Measurements from ENCODE around the gene NR6A1.
A peak's percentile ranks its signal among the peaks of the same experiment; 100 is the strongest.
"Not testable (repeated sequence)": the region's sequence is repeated elsewhere in the genome, so short reads cannot be mapped to it uniquely, and the experiment has no call there.

NR6A1 gene

DNA sequence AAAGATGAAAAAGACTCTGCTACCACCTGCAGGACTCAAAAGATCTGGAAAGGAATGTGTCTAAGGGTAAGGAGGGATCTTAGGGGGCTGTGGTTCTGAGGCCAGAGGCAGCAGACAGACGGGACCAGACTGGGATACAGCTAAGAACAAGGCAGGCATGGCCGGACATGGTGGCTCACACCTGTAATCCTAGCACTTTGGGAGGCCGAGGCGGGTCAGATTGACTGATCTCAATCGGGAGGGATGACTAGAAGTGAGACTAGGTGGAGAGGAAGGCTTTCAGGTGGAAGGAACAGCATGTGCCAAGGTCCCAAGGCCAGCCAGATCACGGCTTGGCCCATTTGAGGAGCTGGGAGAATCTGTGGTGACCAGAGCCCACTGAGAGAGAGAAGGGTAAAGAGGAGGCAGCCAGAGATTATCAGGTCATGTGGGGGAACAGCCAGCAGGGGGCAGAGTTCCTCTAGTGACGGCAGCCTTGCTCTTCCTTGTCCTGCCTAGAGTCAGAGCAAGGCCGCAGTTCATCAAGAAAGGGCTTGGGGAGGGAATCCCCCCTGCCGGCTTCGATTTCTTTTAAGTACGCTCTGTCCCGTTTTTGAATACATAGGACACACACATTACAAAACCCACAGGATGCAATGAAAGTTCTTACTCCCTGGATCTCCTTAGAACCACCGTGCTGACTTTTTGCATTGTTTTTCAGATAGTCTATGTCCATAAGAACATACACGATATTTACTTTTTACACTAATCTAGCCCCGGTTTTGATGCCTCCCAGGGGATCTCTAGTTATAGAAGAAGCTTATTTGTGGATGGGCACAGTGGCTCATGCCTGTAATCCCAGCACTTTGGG is 3.2 kb upstream of the NR6A1 start:
- H3K9me3 ChIP-seq (ENCODE audit: low read depth, low read length) = no peaks in the 10 kb centered on the region
- TF ChIP-seq EZH2 (IDR thresholded peaks at IDR 0.05) (no peak), POLR2AphosphoS5 (IDR thresholded peaks at IDR 0.05; ENCODE audit: borderline replicate concordance, low read depth, low read length) (no peak), FOXP2 (optimal IDR thresholded peaks at IDR 0.05; ENCODE audit: control extremely low read depth, extremely low read length, insufficient read depth) (no peak)
- H3K27ac ChIP-seq = no peak overlapping the region
- H3K36me3 ChIP-seq (ENCODE audit: insufficient read depth, low read length) = no peaks in the 10 kb centered on the region
- no peak for DNase-seq (ENCODE audit: low read depth, low spot score)
- no peak overlapping the region for H3K4me3 ChIP-seq
- peak overlapping the region; percentile 35 for H3K9ac ChIP-seq (ENCODE audit: insufficient read length)

DNA sequence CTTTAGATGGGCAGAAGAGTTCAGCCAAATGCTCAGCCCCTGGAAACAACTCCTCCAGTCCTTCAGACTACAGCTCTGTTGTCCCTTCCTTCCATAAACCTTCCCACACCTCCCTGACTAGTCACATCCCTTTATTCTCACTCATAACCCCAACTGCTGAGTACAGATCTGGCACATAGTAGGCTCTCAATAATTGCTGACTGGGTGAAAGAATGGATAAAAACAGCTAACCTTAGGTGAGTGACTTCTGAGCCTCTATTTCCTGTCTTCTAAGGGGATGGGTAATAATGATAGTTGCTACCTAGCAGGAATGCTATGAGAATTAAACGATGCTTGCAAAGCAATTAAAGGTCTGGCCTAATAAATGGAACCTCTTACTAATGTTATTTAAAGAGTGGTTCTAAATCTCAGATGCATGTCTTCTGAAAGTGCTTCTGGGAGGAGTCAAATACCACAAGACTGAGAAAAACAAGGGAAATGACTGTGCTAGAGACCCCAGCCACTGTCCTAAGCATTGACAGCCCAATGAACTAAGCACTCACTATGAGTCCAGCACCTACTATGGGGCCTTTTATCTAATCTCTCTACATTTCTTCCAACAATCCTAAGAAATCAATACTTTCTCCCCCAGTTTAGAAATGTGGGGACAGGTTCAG is 2.5 kb upstream of the NR6A1 start:
- Histone ChIP-seq H3K36me3 (ENCODE audit: insufficient read depth, low read length) (no peaks in the 10 kb centered on the region), H3K9me3 (ENCODE audit: low read depth, low read length) (no peaks in the 10 kb centered on the region), H3K27ac (no peak overlapping the region), H3K9ac (ENCODE audit: insufficient read length) (no peak overlapping the region), H3K4me3 (no peak overlapping the region)
- DNase-seq (ENCODE audit: low read depth, low spot score) = no peak
- TF ChIP-seq POLR2AphosphoS5 (IDR thresholded peaks at IDR 0.05; ENCODE audit: borderline replicate concordance, low read depth, low read length) = no peak

DNA sequence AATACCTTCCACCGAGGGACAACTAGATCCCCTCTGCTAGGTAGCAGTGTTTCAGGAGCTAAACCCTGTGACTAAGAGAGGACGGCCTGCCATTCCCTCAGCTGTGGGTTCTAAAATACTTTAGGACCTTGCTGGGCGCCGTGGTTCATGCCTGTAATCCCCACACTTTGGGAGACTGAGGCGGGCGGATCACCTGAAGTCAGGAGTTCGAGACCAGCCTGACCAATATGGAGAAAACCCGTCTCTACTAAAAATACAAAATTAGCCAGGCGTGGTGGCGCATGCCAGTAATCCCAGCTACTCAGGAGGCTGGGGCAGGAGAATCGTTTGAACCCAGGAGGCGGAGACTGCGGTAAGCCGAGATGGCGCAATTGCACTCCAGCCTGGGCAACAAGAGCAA is 1.8 kb upstream of the NR6A1 start:
- not testable (repeated sequence) for H3K9ac ChIP-seq (ENCODE audit: insufficient read length); H3K4me3 ChIP-seq; DNase-seq (ENCODE audit: low read depth, low spot score)

DNA sequence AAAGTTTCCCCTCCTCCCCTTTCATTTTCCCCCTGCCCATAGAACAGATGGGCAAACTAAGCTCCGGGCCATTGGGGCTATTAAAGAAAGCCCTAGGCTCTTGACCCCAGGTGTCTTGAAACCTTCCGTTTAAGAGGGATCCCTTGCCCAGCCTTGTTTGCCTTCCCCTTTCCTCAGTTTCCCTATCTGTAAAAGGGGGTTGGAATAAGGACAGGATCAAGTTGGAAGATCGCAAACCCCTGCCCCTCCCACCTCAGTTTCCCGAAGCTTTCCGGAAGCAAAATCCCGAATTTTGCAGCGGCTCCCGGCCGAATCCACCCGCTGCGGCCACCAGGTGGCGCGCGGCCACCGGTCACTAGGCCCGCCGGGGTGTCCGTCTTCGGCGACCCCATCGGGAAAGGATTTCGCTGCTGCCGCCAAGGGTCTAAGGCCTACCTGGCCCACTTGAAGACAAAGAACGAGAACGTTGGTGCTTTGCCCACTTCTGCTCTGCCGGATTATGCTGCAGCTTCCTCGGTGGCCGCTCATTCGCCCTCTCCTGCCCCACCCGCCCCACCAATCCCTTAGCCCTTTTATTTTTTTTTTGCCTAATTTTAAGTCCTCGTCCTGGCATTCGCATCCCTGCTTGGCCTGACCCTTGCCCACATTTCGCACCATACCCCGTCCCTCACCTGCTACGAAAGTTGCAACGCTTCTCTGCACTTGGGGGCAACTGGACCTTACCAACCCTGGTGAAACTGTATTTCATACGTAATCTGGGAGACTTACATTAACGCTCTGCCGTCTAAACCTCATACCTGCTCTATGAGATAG is 962 bp upstream of the NR6A1 start:
- Histone ChIP-seq H3K36me3 (ENCODE audit: insufficient read depth, low read length) (no peaks in the 10 kb centered on the region), H3K27ac (no peak overlapping the region), H3K9me3 (ENCODE audit: low read depth, low read length) (no peaks in the 10 kb centered on the region), H3K4me3 (peak overlapping the region; percentile 87), H3K9ac (ENCODE audit: insufficient read length) (peak overlapping the region; percentile 80)
- TF ChIP-seq POLR2AphosphoS5 (IDR thresholded peaks at IDR 0.05; ENCODE audit: borderline replicate concordance, low read depth, low read length) (no peak), FOXP2 (optimal IDR thresholded peaks at IDR 0.05; ENCODE audit: control extremely low read depth, extremely low read length, insufficient read depth) (no peak)
- no peak for DNase-seq (ENCODE audit: low read depth, low spot score)

More for the DNA sequence above, 1.8 kb upstream of the NR6A1 start:
- not testable (repeated sequence) for H3K36me3 ChIP-seq (ENCODE audit: insufficient read depth, low read length); H3K27ac ChIP-seq; H3K9me3 ChIP-seq (ENCODE audit: low read depth, low read length)

DNA sequence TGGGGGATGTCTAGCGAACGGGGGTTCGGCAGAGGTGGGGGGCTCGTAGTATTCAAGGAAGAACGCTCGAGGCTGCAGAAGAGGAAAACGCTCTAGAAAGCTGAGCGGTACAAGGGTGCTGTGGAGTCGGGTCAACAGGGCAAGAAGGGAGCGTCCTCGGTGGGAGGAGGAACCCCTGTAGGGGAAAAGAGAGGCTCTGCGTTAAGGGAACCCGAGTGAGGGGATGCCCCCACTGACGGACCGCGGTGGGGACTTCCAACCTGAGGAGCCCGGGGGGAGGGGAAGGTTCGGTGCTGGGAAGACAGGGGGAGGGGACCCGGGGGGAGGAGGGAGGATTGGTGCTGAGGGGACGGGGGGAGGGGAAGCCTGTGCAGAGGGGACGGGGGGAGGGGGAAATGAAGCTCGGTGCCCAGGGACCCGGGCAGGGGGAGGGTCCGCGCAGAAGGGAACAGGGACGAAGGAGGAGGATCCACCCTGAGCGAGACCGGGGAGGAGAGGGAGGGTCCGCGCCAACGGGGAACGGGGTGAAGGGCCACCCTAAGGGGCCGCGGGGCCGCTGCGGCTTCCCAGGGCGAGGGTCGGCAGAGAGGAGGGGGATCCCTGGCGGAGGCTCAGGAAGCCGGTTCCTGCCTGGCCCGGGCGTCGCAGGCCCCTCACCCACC is 621 bp downstream of the NR6A1 start:
- no peak for DNase-seq (ENCODE audit: low read depth, low spot score)
- peak overlapping the region; percentile 87 for H3K4me3 ChIP-seq
- no peaks in the 10 kb centered on the region for H3K9me3 ChIP-seq (ENCODE audit: low read depth, low read length)
- no peak for TF ChIP-seq EZH2 (IDR thresholded peaks at IDR 0.05)
- H3K9ac ChIP-seq (ENCODE audit: insufficient read length) = peak overlapping the region; percentile 80
- no peaks in the 10 kb centered on the region for H3K36me3 ChIP-seq (ENCODE audit: insufficient read depth, low read length)
- H3K27ac ChIP-seq = no peak overlapping the region

DNA sequence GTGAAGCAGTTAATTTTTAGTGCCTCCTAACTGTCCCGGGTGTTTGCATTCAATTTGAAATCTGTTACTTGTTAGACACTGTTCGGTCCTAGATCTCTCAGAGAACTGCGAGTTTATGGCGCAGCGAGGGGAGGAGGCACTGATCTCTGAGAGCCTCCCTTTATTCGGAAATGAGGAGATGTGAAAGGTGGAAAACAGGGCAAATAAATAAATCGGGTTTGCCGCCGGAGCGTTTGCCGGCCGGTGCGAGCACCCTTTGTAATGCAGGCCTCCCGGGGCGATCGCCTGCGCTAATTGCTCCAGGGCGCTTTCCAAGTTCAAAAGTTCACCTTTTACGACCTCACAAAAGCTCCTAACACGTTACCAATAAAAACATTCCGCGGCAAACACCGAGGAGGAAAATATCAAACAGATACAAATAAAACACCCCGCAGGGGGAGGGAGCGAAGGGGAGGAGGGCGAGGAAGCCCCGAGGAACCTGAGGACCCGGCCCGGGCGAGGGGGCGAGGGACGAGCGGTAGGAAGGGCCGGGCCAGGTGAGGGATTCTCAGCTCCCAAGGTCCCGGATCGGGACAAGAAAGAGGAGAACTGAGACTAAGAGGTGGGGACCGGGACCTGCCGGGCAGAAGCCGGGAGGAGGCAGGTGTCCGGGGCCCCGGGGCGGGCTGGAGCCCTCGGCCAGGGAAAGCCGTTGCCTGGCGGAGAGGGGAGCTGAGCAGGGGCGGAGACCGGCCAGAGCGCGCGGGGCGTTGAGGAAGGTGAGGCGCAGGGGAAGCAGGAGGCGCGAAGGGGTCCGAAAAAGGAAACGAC is 1.4 kb downstream of the NR6A1 start:
- Histone ChIP-seq H3K9me3 (ENCODE audit: low read depth, low read length) (no peaks in the 10 kb centered on the region), H3K4me3 (peak overlapping the region; percentile 87), H3K27ac (no peak overlapping the region), H3K9ac (ENCODE audit: insufficient read length) (peak overlapping the region; percentile 60), H3K36me3 (ENCODE audit: insufficient read depth, low read length) (no peaks in the 10 kb centered on the region)
- no peak for TF ChIP-seq EZH2 (IDR thresholded peaks at IDR 0.05)
- DNase-seq (ENCODE audit: low read depth, low spot score) = no peak

DNA sequence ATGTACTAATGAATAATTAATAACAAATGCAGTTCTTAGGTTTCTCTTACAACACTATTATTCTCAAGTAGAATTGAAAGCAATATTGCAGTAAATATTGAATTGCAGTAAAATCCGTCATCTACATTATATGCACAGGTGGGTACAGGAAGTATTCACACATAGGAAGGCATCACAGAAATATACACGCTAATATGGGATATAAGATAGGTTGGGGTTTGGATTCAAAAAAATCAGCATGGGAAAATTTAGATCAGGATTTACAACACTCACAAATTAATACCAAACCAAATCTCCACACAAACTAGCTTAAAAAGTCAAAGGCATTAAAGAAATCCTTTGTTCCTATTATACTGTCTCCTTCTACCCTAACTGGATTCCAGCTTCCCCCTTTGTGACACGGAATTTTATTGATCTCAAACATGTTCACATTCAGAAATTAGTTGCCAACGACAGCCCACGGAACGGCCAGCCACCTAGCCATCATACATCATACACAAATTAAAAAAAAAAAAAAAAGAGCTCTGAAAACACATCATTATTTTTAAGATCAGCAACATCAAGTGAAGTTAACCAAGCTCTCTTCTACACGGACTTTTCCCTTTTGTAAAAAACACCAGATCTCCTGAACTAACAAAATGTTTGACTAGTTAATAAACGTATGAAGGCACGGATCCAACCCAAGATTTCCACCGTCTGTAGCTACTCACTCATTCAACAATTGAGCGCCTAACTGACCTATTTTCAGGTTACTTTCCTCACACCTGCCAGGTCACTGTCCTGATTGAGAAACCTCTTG is 2.2 kb downstream of the NR6A1 start:
- Histone ChIP-seq H3K4me3 (peak overlapping the region; percentile 87), H3K27ac (no peak overlapping the region), H3K36me3 (ENCODE audit: insufficient read depth, low read length) (no peaks in the 10 kb centered on the region), H3K9me3 (ENCODE audit: low read depth, low read length) (no peaks in the 10 kb centered on the region), H3K9ac (ENCODE audit: insufficient read length) (peak overlapping the region; percentile 9)
- no peak for TF ChIP-seq FOXP2 (optimal IDR thresholded peaks at IDR 0.05; ENCODE audit: control extremely low read depth, extremely low read length, insufficient read depth)
- no peak for TF ChIP-seq POLR2AphosphoS5 (IDR thresholded peaks at IDR 0.05; ENCODE audit: borderline replicate concordance, low read depth, low read length)
- no peak for TF ChIP-seq EZH2 (IDR thresholded peaks at IDR 0.05)
- no peak for DNase-seq (ENCODE audit: low read depth, low spot score)
